HTR-8/SVneo (cell line): ENCODE measurements around the gene STPG4.
"Not testable (repeated sequence)": the region's sequence is repeated elsewhere in the genome, so short reads cannot be mapped to it uniquely, and the experiment has no call there.

Source experiments
- DNase-seq: peaks from one replicate; pipeline ENCODE4 v3.0.0; 2011; ENCODE audit warnings: low spot score, mixed read lengths; ENCODE audit not compliant: insufficient read length
- FAIRE-seq: peaks from 2 replicates; lab custom pipeline; 2011; peaks lifted over from hg19 to GRCh38; lab: Jason Lieb, UNC

The STPG4 gene

GRCh38 chr2:47155091-47155876 lies at the start of gene STPG4:
Gene STPG4, minus strand, starts transcription at chr2:47155308. Its CDS starts 57 bp downstream, at chr2:47155251.
- FAIRE-seq (no peak), DNase-seq (no peak)

- DNase-seq: no peak
- FAIRE-seq: no peak
Observed at GRCh38 chr2:47204691-47205090, 49.6 kb upstream of the STPG4 start.

DNA sequence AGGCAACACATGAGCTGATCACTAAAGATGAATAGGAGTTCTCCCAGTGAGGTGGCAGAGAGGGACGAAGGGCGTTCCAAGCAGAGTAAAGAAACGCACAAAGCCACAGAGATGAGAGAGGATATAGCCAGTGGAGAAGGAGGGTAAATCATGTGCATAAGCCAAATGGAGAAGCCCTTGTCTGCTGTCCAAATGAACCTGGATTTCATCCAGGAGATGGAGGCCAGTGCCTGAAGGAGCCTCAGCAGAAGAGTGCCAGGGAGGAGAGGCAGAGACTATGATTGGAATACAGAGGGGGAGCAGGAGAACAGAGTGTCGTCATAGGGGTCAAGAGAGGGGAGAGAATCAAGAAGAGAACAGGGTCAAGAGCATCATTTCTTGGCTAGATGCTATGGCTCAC lies 48.9 kb upstream of the STPG4 start:
- no peak for FAIRE-seq
- no peak for DNase-seq

- DNase-seq: no peak
- FAIRE-seq: no peak
Observed at GRCh38 chr2:47201224-47201623, 46.1 kb upstream of the STPG4 start.

DNA sequence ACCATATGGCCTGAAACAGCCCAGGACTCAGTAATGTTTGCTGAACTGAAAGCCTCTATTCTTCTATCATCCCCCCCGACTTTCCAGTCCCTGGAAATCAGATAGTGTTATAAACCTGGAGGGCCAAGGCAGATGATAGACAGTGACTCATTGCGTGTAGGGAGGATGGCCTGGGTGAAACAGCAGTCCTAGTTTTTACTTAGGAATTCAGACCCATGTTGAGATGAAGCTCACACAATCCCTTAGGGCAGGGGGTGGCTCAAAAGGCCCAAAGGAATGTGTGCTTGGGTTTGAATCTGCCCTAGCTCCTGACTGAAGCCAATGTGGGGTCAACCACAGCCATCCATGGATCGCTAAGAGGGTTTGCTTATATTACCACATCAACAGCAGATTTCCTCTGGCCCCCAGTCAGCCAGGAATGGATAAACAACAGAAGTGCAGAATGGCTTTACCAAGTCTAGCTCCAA lies 43.9 kb upstream of the STPG4 start:
- FAIRE-seq (peak; percentile 87), DNase-seq (peak; percentile 89)

- no peak for DNase-seq
- no peak for FAIRE-seq
Observed at GRCh38 chr2:47196499-47196898, 41.4 kb upstream of the STPG4 start.

- no peak for DNase-seq
- FAIRE-seq: no peak
Observed at GRCh38 chr2:47196046-47196445, 40.9 kb upstream of the STPG4 start.

DNA sequence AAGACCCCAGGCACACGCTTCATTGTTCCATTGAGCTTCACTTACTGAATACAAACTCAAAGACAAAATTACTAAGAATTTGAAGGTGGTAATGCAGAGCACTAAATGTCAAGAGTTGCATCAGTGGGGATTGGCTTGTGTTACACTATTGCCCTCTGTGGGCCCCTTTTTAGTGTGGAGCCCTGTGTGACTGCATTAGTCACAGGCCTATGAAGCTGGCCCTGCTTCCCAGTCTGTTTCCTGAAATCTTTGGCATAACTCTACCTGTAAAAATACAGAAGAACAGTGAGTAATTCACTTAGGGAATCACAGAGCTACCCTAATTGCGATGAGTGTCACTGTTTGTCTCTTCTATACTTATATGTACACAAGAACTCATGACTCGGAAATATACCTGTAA lies 40.0 kb upstream of the STPG4 start:
- no peak for FAIRE-seq
- DNase-seq: no peak

DNA sequence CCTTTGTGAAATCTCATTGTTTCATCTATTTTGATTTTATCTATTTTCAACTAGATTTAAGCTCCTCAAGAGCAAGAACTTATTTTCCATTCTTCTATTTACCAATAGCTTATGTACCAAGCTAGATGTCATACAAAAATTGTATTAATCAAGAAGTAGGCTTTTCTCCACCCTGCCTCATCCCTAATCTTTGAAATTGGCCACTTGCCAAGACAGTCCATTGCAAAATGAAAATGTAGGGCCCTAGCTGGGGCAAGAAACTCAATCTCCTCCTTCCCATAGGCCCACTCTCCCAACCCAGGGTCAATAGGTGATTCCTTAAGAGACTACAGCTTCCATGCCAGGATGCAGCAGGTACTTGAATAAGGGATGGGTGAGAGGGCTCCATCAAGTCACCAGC lies 39.3 kb upstream of the STPG4 start:
- FAIRE-seq (no peak), DNase-seq (no peak)

DNA sequence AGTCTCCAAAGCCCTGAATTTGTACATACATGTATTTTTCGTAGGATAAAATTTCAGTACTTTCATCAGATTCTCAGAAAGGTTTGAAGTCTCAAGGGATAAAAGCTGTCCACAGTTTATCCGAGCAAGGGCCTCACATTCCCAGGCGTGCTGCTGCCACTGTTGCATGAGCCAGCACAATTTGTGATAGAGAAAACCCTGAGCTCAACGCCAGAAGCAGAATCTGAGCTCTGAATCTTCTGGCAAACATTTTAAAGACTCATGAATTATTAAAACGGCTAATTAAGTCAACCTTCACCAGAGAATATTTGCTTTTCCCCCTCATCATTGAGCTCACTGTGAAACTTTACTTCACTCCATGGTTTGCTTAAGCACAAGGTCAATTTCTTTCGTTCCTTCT lies 38.5 kb upstream of the STPG4 start:
- no peak for DNase-seq
- no peak for FAIRE-seq

- FAIRE-seq: no peak
- no peak for DNase-seq
Observed at GRCh38 chr2:47190188-47190881, 35.2 kb upstream of the STPG4 start.

DNA sequence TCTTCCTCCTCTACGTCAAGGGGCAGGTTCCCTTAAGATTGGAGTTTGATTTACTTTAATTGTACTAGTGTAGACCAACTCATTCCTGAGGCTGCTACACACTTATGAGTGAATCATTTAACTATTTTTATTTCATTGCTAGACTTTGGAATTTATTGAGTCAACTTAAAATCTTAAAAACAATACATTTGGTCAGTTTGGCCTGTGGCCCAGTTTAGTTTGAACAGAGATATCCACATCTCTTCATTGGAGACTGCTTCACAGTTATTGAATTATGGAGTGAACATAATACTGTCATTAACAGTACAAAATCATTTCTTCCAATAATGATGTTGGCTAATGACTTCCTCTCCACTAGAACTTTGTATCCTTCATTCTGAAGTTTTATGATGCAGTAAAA lies 34.5 kb upstream of the STPG4 start:
- FAIRE-seq: no peak
- peak; percentile 54 for DNase-seq

GRCh38 chr2:47187069-47187468 lies 32.0 kb upstream of the STPG4 start:
- no peak for DNase-seq
- FAIRE-seq: no peak

DNA sequence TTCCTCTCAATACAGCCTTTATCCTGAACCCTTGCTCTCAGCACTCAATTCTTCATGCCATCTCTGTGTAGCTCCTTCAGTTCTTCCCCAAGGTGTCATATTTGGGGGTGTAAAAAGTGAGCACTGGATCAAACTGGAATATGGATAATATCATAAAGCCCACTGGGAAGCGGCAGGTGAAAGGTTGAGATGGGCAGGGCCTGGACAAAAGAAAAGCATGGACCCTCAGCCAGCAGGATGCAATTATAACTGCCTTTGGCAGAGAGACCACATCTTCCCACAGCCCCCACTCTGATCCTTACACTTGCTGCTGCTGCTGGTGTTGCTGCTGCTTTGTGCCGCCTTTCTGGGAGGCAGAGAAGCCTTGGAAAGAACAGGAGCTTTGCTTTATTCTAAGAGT lies 31.2 kb upstream of the STPG4 start:
- DNase-seq: no peak
- no peak for FAIRE-seq

GRCh38 chr2:47185098-47185497 lies 30.0 kb upstream of the STPG4 start:
- not testable (repeated sequence) for FAIRE-seq, DNase-seq

DNA sequence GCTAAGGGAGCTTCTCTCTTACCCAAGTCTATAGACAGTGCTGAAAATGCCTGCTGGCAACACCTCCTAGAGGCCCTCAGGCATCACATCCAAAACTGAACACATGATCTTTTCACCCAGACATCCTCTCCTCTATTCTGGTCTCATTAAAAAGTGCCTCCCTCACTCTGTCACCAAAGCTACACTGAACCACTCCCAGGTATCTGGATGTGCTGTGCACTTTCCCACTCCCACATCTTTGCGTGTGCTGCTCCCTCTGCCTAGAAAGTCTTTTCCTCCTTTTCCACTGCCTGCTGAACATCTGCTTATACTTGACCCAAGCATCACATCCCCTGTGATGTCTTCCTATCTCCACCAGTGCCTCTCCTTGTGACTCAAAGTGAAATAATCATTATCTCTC lies 26.1 kb upstream of the STPG4 start:
- DNase-seq: no peak
- no peak for FAIRE-seq

DNA sequence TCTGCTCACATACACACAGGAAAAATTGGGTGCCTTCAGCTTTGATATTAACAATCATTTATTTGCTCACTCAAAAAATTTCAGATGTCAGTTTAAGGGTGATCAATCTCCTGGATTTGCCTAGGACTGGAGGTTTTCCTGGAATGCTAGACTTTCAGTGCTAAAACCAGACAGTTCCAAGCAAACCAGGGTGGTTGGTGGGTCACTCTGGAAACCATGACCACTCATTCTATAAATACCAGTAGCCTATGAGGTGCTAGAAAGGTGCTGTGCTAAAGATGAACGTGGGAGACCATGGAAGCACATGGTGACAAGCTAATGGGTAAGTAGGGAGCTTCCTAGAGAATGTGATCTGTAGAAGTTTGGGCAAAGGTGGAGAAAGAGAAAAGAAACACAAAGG lies 25.4 kb upstream of the STPG4 start:
- FAIRE-seq (no peak), DNase-seq (no peak)

- FAIRE-seq (no peak), DNase-seq (no peak)
Observed at GRCh38 chr2:47179388-47179787, 24.3 kb upstream of the STPG4 start.

DNA sequence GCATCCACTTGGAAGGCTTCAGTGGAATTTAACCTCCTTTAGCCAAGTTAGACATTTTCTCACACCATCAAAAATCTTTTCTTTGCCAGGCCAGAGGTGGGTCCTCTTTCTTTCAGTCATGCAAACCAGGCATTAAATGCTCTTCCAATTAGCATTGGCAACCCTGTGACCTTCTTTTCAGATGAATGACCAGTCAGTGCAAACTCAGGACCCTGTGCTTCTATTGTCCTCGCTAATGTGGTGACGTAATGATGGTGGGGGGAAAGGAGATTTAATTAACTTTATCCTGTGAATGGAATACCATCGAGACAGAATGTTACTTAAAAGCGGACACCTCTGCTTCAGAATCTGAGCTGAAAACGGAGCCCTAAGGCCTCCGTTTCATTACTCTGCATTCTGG lies 23.2 kb upstream of the STPG4 start:
- DNase-seq (no peak), FAIRE-seq (no peak)

DNA sequence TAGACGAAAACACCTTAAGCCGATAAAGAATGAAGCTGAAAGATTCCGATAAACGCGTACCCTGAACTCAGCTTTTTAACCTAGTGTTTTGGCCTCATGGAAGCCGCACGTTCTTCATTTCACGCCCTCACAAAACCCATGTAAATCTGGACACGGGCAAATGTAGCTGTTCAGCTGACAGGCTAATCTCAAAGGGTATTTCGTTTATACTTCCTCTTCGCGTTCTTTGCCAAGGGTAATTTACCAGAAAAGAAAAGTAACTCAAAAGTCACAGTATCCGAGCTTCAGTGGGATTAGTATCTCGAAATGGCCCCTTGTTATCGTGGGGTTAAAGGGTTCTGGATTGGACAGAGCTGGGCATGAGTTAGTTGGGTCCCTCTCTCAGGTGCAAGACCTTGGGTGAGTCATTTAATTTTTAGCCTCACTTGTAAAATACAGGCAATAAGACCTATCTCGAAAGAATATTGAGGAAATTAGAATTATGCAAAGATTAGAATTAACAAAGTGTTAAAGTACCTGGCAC lies 22.0 kb upstream of the STPG4 start:
- FAIRE-seq: no peak

DNA sequence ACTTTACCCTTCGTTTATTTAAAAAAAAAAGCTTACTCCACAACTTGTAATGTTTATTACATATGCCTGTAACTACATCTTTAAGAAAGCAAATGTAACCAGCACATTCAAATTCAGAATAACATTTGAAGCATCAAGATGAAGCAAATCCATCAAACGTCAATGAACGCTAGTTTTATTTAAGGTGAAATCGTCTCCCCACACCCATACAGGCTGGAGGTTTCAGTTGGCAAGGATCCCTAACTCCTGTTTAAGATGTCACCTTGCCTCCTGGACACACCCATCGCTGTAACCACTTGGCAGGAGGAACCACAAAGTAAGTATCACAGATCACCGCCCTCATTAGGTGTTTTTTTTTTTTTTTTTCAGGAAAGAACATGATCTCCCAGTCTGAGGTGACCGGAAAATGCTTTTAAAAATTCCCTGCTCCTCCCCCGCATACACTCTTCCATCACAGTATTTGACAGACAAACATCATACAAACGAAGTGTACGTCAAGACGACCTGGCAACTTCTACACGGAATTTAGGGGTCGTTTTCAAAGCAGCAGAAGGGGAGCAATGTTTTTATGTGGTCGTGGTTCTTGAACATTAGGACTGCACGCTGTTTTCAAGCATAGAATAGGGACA lies 19.7 kb upstream of the STPG4 start:
- no peak for FAIRE-seq
- DNase-seq: peak; percentile 46

More for the DNA sequence above, 22.0 kb upstream of the STPG4 start:
- DNase-seq: no peak
